NCI-H1105 (cell line): ENCODE results near the gene GRID1.
"Not testable (repeated sequence)": the region's sequence is repeated elsewhere in the genome, so short reads cannot be mapped to it uniquely, and the experiment has no call there.

Experiments used
- DNase-seq: peaks from one replicate; lab custom pipeline; 2025; lab: John Stamatoyannopoulos, UW

The GRID1 gene

DNA sequence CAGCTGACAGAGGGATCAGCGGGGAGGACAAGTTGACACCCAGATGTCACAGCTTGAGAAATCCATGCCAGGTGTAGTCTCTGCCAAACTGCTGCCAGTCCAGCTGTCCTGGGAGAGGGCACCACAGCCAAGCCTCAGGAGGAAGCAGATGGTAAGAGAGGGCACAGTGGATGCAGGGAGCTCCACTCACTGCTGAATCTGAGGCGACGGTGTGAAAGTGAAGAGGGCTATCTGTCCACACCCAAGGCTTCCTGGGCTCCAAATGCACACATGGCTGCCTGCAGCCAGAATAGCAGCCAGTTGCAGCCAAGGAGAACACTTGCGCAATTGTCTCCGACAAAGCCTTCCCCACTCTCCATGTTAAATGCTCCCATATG is 502.4 kb downstream of the GRID1 start:
- DNase-seq = no peak

DNA sequence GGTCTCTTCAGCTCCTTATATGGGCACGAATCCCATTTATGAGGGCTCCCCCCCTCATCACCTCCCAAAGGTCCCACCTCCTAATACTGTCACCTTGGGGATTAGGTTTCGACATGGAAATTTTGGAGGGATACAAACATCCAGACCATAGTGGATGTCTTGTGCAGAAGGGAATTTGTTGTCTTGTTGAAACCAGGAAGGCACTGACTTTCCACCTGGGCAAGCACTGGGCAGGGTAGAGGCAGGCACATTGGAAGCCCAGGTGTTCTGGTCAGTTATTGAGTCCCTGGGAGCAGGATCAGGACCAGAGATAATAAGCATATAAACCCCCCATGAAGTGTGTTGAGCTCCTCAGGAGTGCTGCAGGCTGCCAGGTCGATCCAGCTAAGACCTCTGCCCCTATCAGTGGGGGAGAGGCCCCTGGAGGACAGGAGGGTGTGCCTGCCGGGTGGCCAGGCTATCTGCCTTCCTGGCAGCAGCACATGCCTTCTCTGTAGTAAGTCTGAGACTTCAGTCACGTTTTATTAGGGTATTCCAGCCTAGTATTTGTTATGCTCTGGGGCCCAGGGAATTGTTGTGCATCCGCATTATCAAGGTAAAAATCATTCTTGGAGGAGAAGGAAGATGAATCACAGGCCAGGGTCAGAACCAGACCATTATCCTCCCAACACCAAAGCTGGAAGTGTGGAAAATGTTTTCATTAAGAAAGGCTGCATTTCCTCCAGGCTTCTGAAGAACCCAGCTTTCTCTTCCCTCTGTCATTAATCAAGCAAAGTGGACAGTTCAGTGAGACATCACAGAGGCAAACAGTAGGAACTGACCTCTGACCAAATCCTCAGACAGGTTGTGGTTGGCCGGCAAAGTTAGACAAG is 503.1 kb downstream of the GRID1 start:
- no peak for DNase-seq

DNA sequence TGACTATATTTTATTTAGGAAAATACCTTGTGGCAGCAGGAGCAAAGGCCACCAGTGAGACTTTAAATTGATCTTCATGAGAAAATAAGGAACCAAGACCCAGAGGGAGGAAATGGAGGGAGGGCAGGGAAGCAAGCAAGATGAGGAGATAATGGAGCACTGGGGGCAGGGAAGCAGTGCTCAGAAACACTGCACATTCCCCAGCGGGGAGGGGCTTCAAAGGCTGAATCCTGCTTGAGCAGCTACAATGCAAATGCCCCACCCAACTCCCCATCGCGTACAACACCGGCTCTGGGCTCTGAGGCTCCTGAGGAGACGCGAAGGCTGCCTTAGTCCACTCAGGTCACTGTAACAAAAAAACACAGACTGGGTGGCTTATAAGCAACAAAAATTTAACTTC is 503.8 kb downstream of the GRID1 start:
- no peak for DNase-seq

DNA sequence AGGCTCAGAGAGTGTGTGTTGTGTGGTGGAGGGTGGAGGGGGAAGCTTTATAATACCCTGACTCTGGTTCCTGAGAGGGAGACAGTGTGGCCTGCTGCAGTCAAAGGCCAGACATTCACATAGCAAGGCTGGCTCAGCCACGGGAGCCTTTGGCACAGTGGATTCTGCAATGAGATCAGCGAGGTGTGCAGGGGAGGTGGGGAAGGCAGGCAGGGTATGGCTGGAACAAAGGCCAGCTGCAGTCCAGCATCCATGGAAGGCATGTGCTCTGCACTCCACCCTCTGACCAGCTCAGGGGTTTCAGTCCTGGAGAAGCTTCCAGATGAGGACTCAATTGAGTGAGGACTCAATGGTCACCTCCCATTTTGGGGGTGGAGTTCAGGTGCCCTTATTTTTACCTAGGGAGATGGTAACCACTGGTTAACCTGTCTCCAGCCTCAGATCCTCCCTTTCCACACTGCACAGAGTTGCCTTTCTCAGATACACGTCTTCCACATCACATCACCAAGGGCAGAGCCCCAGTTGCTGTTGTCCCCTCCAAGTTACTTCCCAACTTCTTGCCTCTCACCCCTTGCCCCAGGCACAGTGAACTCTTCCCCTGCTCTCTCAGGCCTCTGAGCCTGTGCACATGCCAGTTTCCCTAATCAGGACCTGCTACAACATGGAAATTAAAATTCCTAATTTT is 504.9 kb downstream of the GRID1 start:
- DNase-seq = no peak

DNA sequence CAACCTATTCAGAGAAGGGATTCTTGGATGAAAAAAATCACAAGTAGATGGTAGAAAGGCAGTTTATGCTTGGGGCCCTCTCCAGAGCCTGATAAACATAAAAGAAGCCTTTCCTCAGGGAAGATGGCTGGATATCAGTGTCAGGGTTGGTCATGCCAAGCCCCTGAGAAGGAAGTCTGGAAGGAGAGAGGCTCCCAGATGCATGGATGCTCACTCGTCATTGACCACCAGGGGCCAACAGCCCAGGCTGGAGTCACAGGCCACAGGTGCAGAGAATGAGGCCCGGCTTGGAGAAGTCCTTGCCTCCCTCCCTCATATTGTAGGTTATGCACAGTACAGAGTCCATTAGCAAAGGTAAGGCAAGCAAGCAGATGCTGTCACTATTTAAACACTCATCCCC is 506.7 kb downstream of the GRID1 start:
- no peak for DNase-seq

DNA sequence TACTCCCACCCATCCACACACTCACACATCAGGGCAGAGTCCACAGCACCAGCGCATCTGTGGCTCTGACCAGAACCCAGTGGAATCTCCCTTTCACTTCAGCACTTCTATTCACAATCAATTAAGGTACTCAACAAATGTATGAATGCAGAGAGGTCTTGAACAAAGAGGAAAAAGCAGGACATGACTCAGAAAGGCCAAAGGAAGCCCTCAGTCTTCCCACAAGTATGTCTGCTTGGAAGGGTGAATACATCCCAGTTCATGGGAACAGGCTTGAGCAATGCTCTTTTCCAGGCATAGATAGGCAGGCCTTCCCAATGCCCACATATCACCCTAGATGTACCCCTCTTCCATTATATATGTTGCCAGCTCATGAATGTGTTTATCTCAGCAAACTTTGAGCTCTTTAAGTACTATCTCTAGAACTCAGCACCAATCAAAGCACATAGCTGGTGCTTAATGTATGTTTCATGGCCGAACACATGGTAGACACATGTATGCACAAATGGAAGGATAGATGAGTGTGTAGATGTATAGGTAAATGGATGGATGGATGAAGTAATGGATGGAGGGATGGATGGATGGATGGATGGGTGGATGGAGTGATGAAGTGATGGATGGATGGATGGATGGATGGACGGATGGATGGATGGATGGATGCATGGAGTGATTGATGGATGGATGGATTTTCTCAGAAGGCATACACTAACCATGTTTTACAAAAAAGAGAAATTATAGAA is 507.6 kb downstream of the GRID1 start:
- DNase-seq = no peak

DNA sequence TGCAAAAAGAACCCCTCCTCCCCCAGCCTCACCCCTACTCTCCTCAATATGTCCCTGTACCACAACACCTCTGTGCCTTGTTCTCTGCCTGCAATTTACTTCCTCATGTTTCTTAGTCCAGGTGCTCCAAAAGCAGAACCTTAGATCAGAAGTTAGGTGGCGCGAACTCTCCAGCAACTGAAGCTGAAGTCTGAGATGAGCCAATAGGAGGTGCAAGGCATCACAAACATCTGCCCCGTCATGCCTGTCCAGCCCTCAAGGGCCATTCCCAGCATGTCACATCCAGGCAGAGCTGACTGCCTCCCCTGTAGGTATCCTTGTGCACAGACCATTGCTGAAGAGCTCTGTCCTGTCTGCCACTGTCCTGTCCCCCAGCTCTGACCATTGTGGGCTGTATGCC is 508.8 kb downstream of the GRID1 start:
- DNase-seq = no peak

DNA sequence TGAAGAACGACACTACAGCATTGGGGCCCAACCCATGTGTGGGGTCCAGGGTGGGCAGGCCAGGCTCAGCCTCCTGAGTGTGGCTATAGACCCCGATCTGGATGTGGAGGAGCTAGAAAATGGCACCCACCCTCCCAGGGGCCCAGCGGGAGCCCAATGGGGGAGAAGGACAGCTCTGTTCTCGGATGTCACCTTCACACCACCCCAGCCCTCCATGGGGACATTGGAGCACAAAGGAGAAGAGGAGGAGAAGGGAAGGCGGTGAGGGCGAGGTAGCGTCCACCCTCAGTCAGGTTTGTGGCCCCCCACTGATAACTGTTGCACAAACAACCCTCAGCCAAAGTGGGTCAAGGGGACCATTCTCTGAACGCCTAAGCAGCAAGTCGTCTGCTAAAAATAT is 509.3 kb downstream of the GRID1 start:
- no peak for DNase-seq

DNA sequence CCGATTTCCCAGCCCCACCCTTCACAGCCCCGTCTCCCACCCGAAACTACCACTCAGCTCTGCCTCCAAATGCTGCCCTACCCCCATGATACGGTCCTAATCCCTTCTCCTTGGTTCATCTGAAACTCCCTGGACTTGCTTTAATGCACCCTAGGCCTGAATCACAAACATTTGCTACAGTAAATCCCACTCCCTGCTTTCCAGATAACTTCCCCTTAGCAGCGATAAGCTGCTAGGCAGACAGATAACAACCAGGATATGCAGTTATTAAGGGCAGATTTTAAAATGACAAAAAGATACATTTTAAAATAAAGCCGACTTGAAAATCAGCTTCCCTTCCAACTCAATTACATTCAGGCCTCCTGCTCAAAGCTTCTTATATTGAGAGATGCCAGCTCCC is 514.7 kb downstream of the GRID1 start:
- DNase-seq = no peak

DNA sequence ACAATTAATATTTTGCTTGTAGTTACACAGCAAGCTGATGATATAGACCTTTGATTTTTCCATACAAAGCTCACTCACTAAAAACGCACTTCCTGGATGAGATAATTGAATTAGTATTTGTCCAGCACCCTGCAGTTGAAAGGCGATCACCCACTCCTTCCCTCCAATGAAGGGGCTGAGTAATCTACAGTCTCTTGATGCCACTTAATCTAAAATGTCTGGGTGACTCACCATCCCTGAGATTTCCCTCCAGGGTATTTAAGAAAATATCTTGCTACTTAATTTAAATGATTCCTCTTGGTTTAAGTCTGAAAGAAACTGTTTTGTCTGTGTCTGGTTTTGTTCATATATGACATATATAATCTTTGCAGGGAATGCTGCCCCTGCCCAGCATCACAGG is 515.3 kb downstream of the GRID1 start:
- no peak for DNase-seq

DNA sequence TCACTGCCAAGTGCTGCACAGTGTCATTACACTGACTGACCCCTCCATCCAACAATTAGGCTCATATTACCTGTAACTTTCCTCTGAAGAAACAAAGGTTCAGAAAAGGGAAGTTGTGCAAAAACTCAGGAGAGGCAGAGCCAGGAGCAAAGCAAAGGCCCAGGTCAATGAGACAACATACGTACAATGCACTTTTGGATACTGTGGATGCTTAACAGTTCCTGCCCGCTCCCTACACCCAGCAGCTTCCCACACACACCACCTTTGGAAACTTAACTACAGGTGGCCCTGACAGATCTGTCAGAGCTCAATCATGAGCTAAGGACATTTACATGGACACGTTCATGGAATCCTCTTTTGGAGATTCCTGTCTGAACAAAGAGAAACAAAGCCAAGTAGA is 515.9 kb downstream of the GRID1 start:
- DNase-seq = no peak

DNA sequence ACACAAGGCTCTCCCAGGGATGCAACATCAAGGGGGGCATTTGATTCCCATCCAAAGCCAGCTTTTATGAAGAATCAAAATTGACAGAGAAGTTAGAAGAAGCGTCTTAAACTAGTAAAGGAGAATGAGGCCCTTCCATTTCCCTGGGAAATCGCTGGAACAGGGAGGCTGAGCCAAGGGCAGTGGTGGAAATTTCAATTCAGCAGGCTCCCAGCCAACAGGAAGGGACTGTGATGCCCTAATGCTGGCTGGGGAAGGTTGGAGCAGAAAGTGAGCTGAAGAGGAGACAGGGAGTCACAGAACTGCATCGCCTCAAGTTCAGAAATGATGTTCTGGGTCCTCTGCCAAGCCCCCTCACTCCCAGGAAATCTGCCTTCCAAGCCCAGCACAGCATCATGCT is 517.3 kb downstream of the GRID1 start:
- DNase-seq = no peak

DNA sequence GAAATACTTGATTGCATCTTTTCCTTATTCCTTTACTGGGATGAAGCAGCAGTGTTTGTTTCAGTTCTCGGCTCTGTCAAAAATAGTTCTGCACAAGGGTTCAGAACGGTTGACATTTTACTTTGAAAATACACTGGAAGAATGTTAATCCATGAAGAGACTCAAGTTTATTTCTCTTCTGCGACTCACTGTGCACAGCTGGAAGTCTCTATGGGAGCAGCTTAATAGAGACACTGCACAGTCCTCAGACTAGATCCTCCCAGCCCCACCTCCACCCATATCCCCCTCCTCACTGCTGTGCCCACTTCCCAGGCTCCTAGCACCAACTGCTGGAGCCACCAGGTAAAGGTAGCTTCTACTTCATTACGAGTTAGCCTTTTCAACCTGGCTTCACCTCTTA is 517.8 kb downstream of the GRID1 start:
- DNase-seq = no peak

DNA sequence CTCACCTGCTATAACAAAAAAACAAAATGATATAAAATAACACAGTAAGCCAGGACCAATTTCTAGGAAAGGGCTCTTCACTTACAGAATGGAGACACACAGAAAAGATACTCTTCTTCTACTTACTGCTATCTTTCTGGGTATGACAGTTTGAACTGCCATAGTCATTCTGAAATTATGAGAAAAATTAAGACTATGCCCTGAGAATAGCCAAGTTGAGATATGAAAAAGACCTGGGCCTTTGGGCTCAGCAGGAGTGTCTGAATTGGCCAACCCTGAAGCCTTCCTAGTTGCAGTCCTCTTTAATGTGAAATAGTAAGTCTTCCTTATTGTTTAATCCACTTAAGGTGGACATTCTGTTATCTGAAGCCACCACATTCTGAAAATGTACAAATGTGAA is 519.5 kb downstream of the GRID1 start:
- DNase-seq = no peak

DNA sequence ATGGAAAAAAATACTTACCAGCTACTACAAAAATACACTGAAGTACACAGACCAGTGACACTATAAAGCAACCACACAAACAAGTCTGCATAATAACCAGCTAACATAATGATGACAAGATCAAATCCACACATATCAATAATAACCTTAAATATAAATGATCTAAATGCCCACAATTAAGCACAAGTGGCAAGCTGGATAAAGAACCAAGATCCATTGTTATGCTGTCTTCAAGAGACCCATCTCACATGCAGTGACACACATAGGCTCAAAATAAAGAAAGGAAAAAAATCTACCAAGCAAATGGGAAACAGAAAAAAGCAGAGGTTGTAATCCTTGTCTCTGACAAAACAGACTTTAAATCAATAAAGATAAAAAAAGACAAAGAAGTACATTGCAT is 527.9 kb downstream of the GRID1 start:
- DNase-seq = not testable (repeated sequence)

DNA sequence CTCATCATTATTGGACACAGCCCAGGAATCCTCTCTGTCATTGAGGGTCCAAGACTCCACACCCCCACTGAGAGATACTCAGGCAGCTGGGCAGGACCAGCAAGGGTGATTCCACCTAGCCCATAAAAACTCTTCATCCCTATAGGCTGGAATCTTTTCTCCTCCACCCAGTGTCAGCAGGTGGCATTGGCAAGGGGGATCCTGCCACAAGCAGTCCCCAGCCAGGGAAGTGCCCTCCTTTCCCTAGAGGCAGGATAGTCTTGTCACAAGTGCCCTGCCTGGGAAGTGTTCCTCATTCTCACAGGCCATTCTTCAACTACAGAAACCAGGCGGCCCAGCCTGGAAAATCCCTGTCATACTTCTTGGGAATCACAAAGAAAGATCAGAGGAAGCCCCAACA is 533.6 kb downstream of the GRID1 start:
- no peak for DNase-seq

DNA sequence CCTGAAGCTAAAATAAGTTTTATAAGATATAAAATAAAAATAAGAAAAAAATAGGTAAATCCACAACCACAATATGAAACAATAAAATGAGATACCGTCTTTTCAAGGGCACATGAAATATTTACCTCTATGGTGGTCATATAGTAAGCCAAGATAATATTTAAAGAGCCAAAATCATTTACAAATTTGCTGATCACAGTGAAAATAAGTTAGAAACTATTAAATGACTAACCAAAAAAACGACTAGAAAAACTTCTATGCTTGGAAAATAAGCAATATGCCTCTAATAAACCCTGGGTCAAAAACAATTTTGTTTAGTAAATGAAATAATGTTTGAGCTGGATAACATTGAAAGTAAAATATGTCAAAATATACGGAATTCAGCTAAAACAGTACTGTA is 535.2 kb downstream of the GRID1 start:
- DNase-seq = no peak

DNA sequence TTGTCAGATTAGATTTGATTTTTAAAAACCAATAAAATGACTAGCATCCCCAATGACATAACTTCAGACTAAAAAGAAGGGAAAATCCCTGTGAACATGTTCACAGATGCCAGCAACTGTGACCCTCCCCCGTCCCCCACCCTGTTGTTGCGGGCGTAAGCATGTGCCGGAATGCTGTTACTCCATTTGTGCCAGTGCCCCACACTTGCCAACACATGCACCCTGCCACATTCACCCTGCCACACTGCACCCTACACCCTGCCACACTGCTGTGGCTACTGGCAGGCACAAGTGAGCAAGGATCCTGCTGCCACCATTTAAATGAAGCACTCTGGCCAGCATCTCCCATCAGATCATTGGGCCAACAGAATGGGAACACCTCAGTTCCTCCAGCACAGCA is 540.2 kb downstream of the GRID1 start:
- DNase-seq = no peak

DNA sequence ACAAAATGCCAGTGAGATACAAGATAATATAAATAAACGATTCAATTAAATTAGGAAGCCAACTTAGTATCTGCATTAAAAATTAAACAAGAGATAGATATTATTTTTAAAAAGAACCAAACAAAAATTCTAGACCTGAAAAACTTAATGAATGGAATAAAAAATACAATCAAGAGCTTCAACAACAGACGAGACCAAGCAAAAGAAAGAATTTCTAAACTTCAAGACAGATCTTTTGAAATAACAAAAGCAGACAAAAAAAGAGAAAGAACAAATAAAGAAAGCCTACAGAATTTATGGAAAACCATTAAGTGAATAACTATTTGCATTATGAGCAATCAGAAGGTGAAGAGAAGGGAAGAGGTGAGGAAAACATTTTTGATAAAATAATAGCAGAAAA is 555.2 kb downstream of the GRID1 start:
- DNase-seq = no peak

DNA sequence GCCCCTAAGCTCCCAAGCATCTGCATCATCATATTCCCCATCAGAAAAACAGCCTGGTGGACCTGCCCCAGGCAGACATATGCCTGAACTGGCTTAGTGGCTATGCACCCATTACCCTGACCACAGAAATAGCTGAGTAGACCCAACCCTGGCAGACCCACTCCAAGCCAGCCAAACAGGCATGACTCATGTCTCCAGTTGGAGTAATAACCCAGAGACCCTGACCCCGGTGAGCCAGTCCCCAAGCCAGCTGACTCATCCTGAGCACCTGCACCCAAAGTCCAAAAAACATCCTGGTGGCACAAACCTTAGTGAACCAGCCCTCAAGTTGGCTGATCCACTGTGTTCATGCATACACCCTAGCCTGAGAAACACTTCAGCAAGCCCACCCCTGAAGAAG is 555.9 kb downstream of the GRID1 start:
- no peak for DNase-seq

DNA sequence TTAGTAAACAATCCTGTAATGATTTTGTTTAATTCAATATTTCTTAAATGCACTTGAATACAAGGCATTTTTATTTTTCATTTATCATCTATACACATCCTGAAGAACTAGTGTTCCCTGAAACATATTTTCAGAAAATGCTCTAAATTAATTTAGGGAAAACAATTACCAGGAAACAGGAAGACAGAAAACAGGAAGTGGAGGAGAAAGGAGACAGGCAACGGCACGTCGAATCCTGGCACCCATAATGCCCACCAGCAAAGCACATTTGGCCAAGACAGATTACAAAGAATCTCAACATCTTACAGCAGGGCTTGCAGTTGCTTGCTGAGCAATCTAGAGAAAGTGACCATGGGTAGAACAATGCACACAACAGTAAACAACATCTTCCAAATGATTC is 571.1 kb downstream of the GRID1 start:
- DNase-seq = no peak

DNA sequence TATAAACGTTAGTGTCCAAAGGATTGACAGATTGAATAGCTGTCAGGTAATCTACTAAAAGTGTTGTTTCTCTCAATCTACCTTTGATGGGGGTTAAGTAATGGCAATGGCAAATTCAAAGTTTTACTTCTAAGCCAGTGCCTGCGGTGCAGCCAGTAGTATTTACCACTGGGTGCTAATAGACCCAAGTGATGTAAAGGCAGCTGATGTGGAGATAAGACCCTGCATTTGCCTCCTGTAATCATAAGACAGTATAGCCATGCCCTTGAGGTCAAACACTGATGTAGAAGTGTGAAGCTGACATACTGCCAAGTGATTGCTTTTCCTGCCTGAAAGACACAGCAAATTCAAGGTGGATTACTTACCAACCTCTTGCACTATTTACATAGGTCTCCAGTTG is 572.0 kb downstream of the GRID1 start:
- DNase-seq = no peak

DNA sequence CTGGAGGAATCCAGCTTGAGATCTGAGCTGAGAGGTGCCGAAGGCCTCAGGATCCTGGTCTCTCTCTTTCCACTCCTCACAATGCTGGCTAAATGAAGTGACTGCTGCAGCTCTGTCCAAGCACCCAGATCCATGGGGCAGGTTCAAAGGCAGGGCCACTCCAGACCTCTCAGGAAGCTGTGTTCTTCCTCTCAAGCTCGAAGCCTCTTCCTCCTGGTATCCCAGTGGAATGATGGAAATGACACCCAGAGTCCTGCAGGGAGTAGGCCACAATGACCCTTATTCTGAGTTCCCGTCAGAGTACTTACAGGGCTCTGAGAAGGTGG is 574.1 kb downstream of the GRID1 start:
- DNase-seq = no peak
